ENCODE measurements around the gene SOS2.
A peak's percentile ranks its signal among the peaks of the same experiment; 100 is the strongest.

SOS2 gene

GRCh38 chr14:50116966-50117365, 114.4 kb downstream of the SOS2 start:
- TF ChIP-seq, protein P1, sequence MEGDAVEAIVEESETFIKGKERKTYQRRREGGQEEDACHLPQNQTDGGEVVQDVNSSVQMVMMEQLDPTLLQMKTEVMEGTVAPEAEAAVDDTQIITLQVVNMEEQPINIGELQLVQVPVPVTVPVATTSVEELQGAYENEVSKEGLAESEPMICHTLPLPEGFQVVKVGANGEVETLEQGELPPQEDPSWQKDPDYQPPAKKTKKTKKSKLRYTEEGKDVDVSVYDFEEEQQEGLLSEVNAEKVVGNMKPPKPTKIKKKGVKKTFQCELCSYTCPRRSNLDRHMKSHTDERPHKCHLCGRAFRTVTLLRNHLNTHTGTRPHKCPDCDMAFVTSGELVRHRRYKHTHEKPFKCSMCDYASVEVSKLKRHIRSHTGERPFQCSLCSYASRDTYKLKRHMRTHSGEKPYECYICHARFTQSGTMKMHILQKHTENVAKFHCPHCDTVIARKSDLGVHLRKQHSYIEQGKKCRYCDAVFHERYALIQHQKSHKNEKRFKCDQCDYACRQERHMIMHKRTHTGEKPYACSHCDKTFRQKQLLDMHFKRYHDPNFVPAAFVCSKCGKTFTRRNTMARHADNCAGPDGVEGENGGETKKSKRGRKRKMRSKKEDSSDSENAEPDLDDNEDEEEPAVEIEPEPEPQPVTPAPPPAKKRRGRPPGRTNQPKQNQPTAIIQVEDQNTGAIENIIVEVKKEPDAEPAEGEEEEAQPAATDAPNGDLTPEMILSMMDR (IDR thresholded peaks at IDR 0.05) = no peak
- Histone ChIP-seq H3K36me3 (peaks cover 12 to 34% (median 31%) of the 10 kb centered on the region in 3 donors), H3K9me3 (no peaks in the 10 kb centered on the region), H3K4me3 (peak overlapping the region; percentile 76 to 83), H3K27ac (peak overlapping the region; percentile 83 to 86), H3K4me1 (peaks cover 0 to 22% (median 12%) of the 10 kb centered on the region in 4 donors), H3K27me3 (no peaks in the 10 kb centered on the region)
- DNase-seq = no peak
- intact Hi-C loops (cut with DNase I; ENCODE audit: low total_unique reads) = loop anchor here (10.0 kb wide), 2 partner anchors 112 to 482 kb away; partner anchors contain the start of gene DNAAF2

DNA sequence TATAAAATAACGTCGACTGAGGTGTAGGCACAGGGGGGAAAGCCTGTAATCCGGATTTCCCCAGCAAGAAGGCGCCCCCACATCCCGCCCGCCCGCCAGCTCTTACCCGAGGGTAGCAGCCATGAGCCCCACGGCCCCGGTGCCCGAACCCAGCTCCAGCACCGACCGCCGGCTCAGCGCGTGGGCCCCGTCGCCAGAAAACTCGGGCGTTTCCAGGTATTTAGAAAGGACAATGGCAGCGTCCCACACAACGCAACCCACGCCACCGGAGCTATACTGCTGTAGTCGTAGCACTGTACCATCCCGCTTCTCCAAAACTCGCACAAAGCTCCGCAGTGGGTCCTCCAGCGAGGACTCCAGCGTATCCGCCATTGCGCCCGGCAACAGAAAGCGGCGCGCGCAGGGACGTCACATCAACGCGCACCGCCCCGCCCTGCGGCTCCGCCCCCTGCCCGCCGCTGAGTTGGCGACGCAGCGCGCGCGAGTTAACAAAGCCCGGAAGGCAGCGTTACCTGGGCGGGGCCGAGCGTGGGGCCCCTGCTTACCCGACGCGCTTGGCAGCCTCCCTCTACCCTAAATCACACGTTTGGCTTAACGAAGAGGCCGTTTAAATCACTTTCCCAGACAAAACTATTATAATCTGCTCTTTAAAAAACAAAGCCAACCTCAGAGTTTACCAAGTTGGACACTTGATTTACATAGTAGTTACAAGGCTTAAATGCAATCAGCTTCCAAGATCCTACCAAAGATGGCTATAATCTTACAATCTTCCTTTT, 115.0 kb downstream of the SOS2 start, which contains the start of gene VCPKMT:
Gene VCPKMT, minus strand, starts transcription at position 392 of the 776 bp plus-strand sequence. Its CDS starts 20 bp downstream, at position 372.
- Histone ChIP-seq H3K4me3 (peak within 1 kb of the TSS; percentile 76 to 83), H3K36me3 (peaks cover 17 to 40% (median 36%) of the 10 kb centered on the region in 3 donors), H3K27me3 (no peaks in the 10 kb centered on the region), H3K4me1 (peaks cover 0 to 22% (median 12%) of the 10 kb centered on the region in 4 donors), H3K9me3 (no peaks in the 10 kb centered on the region), H3K27ac (peak within 1 kb of the TSS; percentile 83 to 86)
- intact Hi-C loops (cut with DNase I; ENCODE audit: low total_unique reads) = loop anchor here (10.0 kb wide), 2 partner anchors 112 to 482 kb away; partner anchors contain the start of gene DNAAF2
- DNase-seq = peak; percentile 93 to 95
- TF ChIP-seq, protein P1 (IDR thresholded peaks at IDR 0.05) = no peak

- DNase-seq = no peak
- TF ChIP-seq, protein P1 (IDR thresholded peaks at IDR 0.05) = no peak
- Histone ChIP-seq H3K36me3 (peaks cover 29 to 57% (median 56%) of the 10 kb centered on the region in 3 donors), H3K4me3 (no peak overlapping the region), H3K27me3 (no peaks in the 10 kb centered on the region), H3K27ac (no peak overlapping the region), H3K9me3 (no peaks in the 10 kb centered on the region), H3K4me1 (peaks cover 0 to 22% (median 12%) of the 10 kb centered on the region in 4 donors)
- intact Hi-C loops (cut with DNase I; ENCODE audit: low total_unique reads) = loop anchor here (10.0 kb wide), 2 partner anchors 109 to 479 kb away; partner anchors contain the start of gene DNAAF2
These were observed 117.9 kb downstream of the SOS2 start for GRCh38 chr14:50113381-50114035.

DNA sequence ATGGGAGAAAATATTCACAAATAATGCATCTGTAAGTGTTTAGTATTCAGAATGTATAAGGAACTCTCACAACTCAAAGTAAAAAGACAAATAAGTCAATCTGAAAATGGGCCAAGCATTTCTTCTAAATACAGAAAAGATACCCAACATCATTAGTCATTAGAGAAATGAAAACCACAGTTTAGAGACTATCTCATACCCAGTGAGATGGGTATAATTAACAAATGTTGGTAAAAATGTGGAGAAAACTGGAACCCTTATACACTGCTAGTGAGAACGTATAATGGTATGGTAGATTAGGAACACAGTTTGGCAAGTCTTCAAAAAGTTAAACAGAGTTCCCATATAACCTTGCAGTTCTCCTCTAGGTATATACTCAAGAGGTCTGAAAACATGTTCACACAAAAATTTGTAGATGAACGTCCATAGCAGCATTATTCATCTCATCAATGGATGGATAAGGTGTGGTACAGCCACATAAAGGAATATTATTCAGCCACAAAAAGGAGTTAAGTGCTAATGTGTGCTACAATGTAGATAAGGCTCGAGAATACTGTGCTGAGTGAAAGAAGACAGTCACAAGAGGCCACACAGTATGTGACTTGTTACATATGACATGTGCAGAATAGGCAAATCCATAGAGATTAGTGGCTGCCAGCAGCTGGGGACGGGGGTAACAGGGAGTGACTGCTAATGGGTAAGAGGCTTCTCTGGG, 120.9 kb downstream of the SOS2 start:
- no peak for DNase-seq
- no peak overlapping the region for H3K4me3 ChIP-seq
- H3K4me1 ChIP-seq = peaks cover 0 to 12% (median 4%) of the 10 kb centered on the region in 4 donors
- TF ChIP-seq, protein P1 (IDR thresholded peaks at IDR 0.05) = no peak
- no peak overlapping the region for H3K27ac ChIP-seq
- intact Hi-C loops (cut with DNase I; ENCODE audit: low total_unique reads) = loop anchor here (10.0 kb wide), 2 partner anchors 106 to 476 kb away; partner anchors contain the start of gene DNAAF2
- no peaks in the 10 kb centered on the region for H3K9me3 ChIP-seq
- H3K36me3 ChIP-seq = peaks cover 25 to 63% (median 49%) of the 10 kb centered on the region in 3 donors
- H3K27me3 ChIP-seq = no peaks in the 10 kb centered on the region

DNA sequence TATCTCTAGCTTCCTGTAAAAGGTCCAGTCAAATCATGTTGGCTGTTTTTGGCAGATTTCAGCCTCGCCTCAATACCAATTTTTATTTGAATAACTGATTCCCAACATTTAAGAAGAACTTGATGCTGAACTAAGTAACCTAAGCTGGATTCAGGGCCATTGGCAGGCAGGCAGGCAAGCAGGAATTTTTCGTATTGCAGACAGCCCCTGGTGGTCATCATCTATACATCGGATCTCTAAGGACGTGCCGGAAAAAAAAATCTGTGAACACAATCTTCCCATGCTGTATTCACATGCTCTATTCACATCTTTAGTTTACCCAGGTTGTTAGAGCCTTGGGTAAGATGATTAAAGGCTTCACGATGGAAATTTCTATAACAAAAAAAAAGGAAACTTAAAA, 122.0 kb downstream of the SOS2 start:
- intact Hi-C loops (cut with DNase I; ENCODE audit: low total_unique reads) = no loop called here
- Histone ChIP-seq H3K27ac (no peak overlapping the region), H3K4me1 (peaks cover 0 to under 1% (median 0%) of the 10 kb centered on the region in 4 donors), H3K9me3 (no peaks in the 10 kb centered on the region), H3K36me3 (peaks cover 25 to 63% (median 44%) of the 10 kb centered on the region in 3 donors), H3K27me3 (no peaks in the 10 kb centered on the region), H3K4me3 (no peak overlapping the region)
- DNase-seq = no peak
- TF ChIP-seq, protein P1 (IDR thresholded peaks at IDR 0.05) = no peak
